GM12878 (cell line): ENCODE results near the gene IRS2. TPM values are rescaled to one million over a fixed set of nuclear protein-coding genes. Genes with fewer than 3 reads are reported as not detected.

Experiments
- ATAC-seq: fragments of 200-7000 bp; cut with Tn5 transposase; 3 replicates; pipeline ENCODE4 v1.9.1; 2020; ENCODE audit warnings: mild to moderate bottlenecking, moderate library complexity
- BruUV-seq: library from RNA; stranded (reverse); fragments of 400-500 nt; replicated peaks from 2 replicates; lab custom pipeline; 2021; lab: Mats Ljungman, UMichigan
- CTCF ChIA-PET: fragments of 300-600 bp; sonication (Branson Sonifier 250); formaldehyde crosslinking; extraction: SDS; loops from one replicate; lab custom pipeline; 2021; ENCODE audit warnings: inconsistent platforms; lab: Yijun Ruan, JAX
- POLR2A ChIA-PET: fragments of 350-600 bp; formaldehyde crosslinking; extraction: SDS; loops from one replicate; lab custom pipeline; 2021; ENCODE audit warnings: inconsistent platforms; lab: Charles Lee
- RAD21 ChIA-PET: fragments of 300-600 bp; sonication (Branson Sonifier 250); formaldehyde crosslinking; loops from one replicate; lab custom pipeline; 2023; ENCODE audit warnings: antibody characterized with exemption; ENCODE audit not compliant: unreplicated experiment; lab: Charles Lee
- SMC1A ChIA-PET: fragments of 300-600 bp; sonication (Branson Sonifier 250); formaldehyde crosslinking; loops from one replicate; lab custom pipeline; 2023; ENCODE audit not compliant: unreplicated experiment, uncharacterized antibody; lab: Charles Lee
- DNase-seq: peaks from one replicate; pipeline ENCODE4 v3.0.0-alpha.2; 2011; ENCODE audit warnings: low read depth, low spot score
- FAIRE-seq: peaks from 3 replicates; lab custom pipeline; 2011; peaks lifted over from hg19 to GRCh38; lab: Jason Lieb, UNC
- H2AFZ ChIP-seq: 2 replicates; pipeline ENCODE4 v1.6.0; 2011; ENCODE audit warnings: low read depth, low read length, control low read depth; ENCODE audit not compliant: control insufficient read depth
- H3K27ac ChIP-seq: 2 replicates; pipeline ENCODE4 v1.5.1; 2011; ENCODE audit warnings: control low read depth; ENCODE audit not compliant: control insufficient read depth, insufficient read depth
- H3K27me3 ChIP-seq, 2 experiments: replicated peaks in 1 of 2; 2 replicates each; pipeline versions ENCODE4 v1.6.0 to v1.6.1; 2011; ENCODE audit warnings: low read length in 1 of 2; ENCODE audit not compliant: control insufficient read depth in 2 of 2, insufficient read depth in 2 of 2
- H3K36me3 ChIP-seq, 2 experiments: 2 replicates each; pipeline ENCODE4 v1.5.1; 2011; ENCODE audit warnings: low read length in 1 of 2; ENCODE audit not compliant: control insufficient read depth in 2 of 2, insufficient read depth in 2 of 2
- H3K4me1 ChIP-seq: 2 replicates; pipeline ENCODE4 v1.6.1; 2011; ENCODE audit warnings: mild to moderate bottlenecking, low read length, moderate library complexity, mixed read lengths; ENCODE audit not compliant: control insufficient read depth, insufficient read depth
- H3K4me2 ChIP-seq: 2 replicates; pipeline ENCODE4 v1.6.0; 2011; ENCODE audit warnings: control low read depth; ENCODE audit not compliant: control insufficient read depth, insufficient read depth
- H3K4me3 ChIP-seq: fragments of 200-600 bp; sonication (generic); 2 replicates; pipeline ENCODE4 v1.5.1; 2016
- H3K79me2 ChIP-seq: 2 replicates; pipeline ENCODE4 v1.6.0; 2011; ENCODE audit warnings: low read length; ENCODE audit not compliant: control insufficient read depth, insufficient read depth
- H3K9ac ChIP-seq: 2 replicates; pipeline ENCODE4 v1.8.0; 2011; ENCODE audit warnings: low read length, control low read depth, mixed read lengths; ENCODE audit not compliant: control insufficient read depth, insufficient read depth
- H3K9me3 ChIP-seq: replicated peaks from 3 replicates; pipeline ENCODE4 v1.5.1; 2011; ENCODE audit warnings: mild to moderate bottlenecking, low read length; ENCODE audit not compliant: control insufficient read depth, insufficient read depth
- H4K20me1 ChIP-seq: 2 replicates; pipeline ENCODE4 v1.6.0; 2011; ENCODE audit not compliant: control insufficient read depth, insufficient read depth
- BHLHE40 ChIP-seq, 2 experiments: fragments of 450-650 bp in 1 of 2; IDR thresholded peaks; 2 replicates each; pipeline ENCODE4 v1.6.1; 2011 to 2017; ENCODE audit warnings: low read depth in 2 of 2, borderline replicate concordance in 1 of 2, improper control_type of control experiment in 1 of 2, low read length in 1 of 2, mild to moderate bottlenecking in 1 of 2
- EED ChIP-seq: sonication (generic); IDR thresholded peaks from 2 replicates; pipeline ENCODE4 v1.6.1; 2016; ENCODE audit warnings: antibody characterized with exemption, low read depth
- FOXM1 ChIP-seq: IDR thresholded peaks from 2 replicates; pipeline ENCODE4 v1.6.1; 2012; ENCODE audit warnings: low read depth, mild to moderate bottlenecking, inconsistent platforms, low read length, moderate library complexity
- PAX5 ChIP-seq: IDR thresholded peaks from 2 replicates; pipeline ENCODE4 v1.6.1; 2011; ENCODE audit warnings: low read depth, low read length, borderline replicate concordance
- POU2F2 ChIP-seq: IDR thresholded peaks from 3 replicates; pipeline ENCODE4 v1.6.1; 2011; ENCODE audit warnings: low read depth, mild to moderate bottlenecking, low read length, borderline replicate concordance
- WRNIP1 ChIP-seq: IDR thresholded peaks from 2 replicates; pipeline ENCODE4 v1.6.1; 2011; ENCODE audit warnings: low read depth, low read length, improper control_type of control experiment, borderline replicate concordance
- WGBS: methylation state at CpG from one replicate; pipeline ENCODE4 v1.1.6; 2016; ENCODE audit warnings: low lambda C conversion rate; ENCODE audit not compliant: insufficient replicate concordance, insufficient coverage; ENCODE audit errors: missing lambda C conversion rate; 5-methylcytosine and 5-hydroxymethylcytosine counted together
- in situ Hi-C: fragments of 300-500 bp; cut with MboI; formaldehyde crosslinking; loops from 9 replicates; pipeline ENCODE4 v1.14.3; 2018; ENCODE audit warnings: mixed read lengths
- intact Hi-C: fragments of 100-400 bp; cut with micrococcal nuclease; formaldehyde crosslinking; loops from one replicate; pipeline ENCODE4 v1.14.2; 2022; ENCODE audit not compliant: unreplicated experiment
- polyA plus RNA-seq, 11 experiments: library from polyadenylated mRNA; depleted of rRNA in 4 of 11; unstranded in 6 of 11; stranded (reverse) in 5 of 11; fragments of >200 nt; fragmentation: Nextera tagmentation in 4 of 11; fragmentation: Illumina TruSeq in 1 of 11; extraction: Ambion mirVana in 4 of 11; extraction: Trizol in 1 of 11; gene quantifications; 1 replicate in 1 of 11; 2 replicates in 10 of 11; pipeline versions ENCODE4 v1.2.1 to v1.2.3, GENCODE V29; 2011 to 2016; ENCODE audit warnings: inconsistent platforms in 2 of 11, missing spikeins in 2 of 11, low read depth in 1 of 11
- total RNA-seq, 4 experiments: library from RNA; depleted of rRNA in 3 of 4; stranded (reverse); fragments of >200 nt in 3 of 4; fragmentation: Illumina TruSeq in 1 of 4; extraction: Trizol in 1 of 4; gene quantifications; 2 replicates each; pipeline versions ENCODE4 v1.2.1 to v1.2.3, GENCODE V29; 2013 to 2021

Gene IRS2
- total and polyA plus RNA-seq, 10 of the 15 experiments (the other 5 are each of a cell fraction or from before 2014, with no cell fraction given), result 0.01 to 0.31 (median 0.07) TPM; not detected in 6

DNA sequence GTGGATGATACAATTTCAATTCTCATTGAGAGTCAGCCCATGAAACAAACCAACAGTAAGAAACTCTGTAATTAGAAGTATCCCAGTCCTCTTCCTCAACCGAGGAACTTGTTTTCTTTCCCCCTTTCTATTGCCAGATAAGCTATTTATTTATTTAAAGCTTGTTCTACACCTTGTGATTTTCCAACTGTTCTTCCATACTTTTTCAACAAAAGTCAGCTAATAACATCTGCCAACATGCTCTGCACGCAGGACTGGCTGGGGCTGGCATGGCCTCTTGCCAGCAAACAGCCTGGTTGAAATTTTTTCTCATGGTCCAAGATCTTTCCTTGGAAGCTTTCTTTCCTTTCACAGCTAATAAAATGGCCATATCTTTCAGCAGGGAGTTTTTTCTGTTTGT lies 2.9 kb upstream of the IRS2 start:
- ATAC-seq (no peak), DNase-seq (no peak), FAIRE-seq (no peak)
- H3K79me2 ChIP-seq, result no peaks in the 10 kb centered on the region
- no peak overlapping the region for H3K27ac ChIP-seq
- in situ Hi-C loops (no loop called here), intact Hi-C loops (loop anchor here (5.0 kb wide), 1 partner anchor 627 kb away; no protein-coding TSS in a partner anchor)
- no TSS peak for BruUV-seq
- no peak overlapping the region for H3K4me2 ChIP-seq
- H4K20me1 ChIP-seq, result no peaks in the 10 kb centered on the region
- H3K4me1 ChIP-seq, result no peaks in the 10 kb centered on the region
- 46% methylated on average over 2 of the region's 2 CpGs for WGBS
- peaks cover 1 to 3% of the 10 kb centered on the region in 2 experiments; a peak in 3 of 4 replicates for H3K27me3 ChIP-seq
- no peak overlapping the region for H3K4me3 ChIP-seq
- SMC1A ChIA-PET, result interaction anchor here (0.9 to 1.0 kb wide), 2 partner anchors 104 to 829 kb away, joined by 3 to 4 read pairs; no protein-coding TSS in a partner anchor
- TF ChIP-seq PAX5 (no peak), EED (no peak), FOXM1 (no peak), WRNIP1 (no peak), BHLHE40 (IDR thresholded peaks at IDR 0.05; ENCODE audit: borderline replicate concordance in 1 of 2, low read depth in 2 of 2, low read length in 1 of 2) (no peak), POU2F2 (no peak)
- H2AFZ ChIP-seq, result no peak overlapping the region
- RAD21 ChIA-PET, result interaction anchor here (1.0 to 1.5 kb wide), 2 partner anchors 10 to 626 kb away, joined by 3 read pairs; no protein-coding TSS in a partner anchor
- H3K9me3 ChIP-seq, result no peaks in the 10 kb centered on the region; the same call in 2 of the 3 replicates
- POLR2A ChIA-PET, result no interaction called here
- no peaks in the 10 kb centered on the region for H3K36me3 ChIP-seq
- no peak overlapping the region for H3K9ac ChIP-seq
- CTCF ChIA-PET, result interaction anchor here (0.5 to 2.3 kb wide), 5 partner anchors 642 to 1503 kb away, joined by 3 to 10 read pairs (median 3); no protein-coding TSS in a partner anchor
